Central memory CD8-positive, alpha-beta T cell (primary cell): ENCODE results near the gene OVCH2.

Experiments
- ATAC-seq: fragments of 150-1000 bp; cut with Tn5 transposase; replicated peaks from 2 replicates; pipeline ENCODE4 v1.10.0; 2022; ENCODE audit warnings: mild to moderate bottlenecking, moderate FRiP score, moderate number of reproducible peaks; ENCODE audit not compliant: poor library complexity, severe bottlenecking; ENCODE audit errors: extremely low read depth
- DNase-seq, 2 donors: peaks; one replicate each; pipeline ENCODE4 v3.0.0; 2021; ENCODE audit warnings: low spot score in 2 of 2
- H3K27ac Mint-ChIP-seq: one replicate; pipeline ENCODE4 v1.8.0; 2022; ENCODE audit warnings: low read depth, mild to moderate bottlenecking, moderate library complexity, mixed read lengths
- H3K27me3 Mint-ChIP-seq: one replicate; pipeline ENCODE4 v1.8.0; 2022; ENCODE audit warnings: mixed read lengths
- H3K36me3 Mint-ChIP-seq: one replicate; pipeline ENCODE4 v1.8.0; 2022; ENCODE audit warnings: mild to moderate bottlenecking, moderate library complexity, mixed read lengths; ENCODE audit not compliant: insufficient read depth
- H3K4me1 Mint-ChIP-seq: one replicate; pipeline ENCODE4 v1.8.0; 2022; ENCODE audit warnings: mixed read lengths
- H3K4me3 Mint-ChIP-seq: one replicate; pipeline ENCODE4 v1.8.0; 2022; ENCODE audit warnings: mild to moderate bottlenecking, moderate library complexity, mixed read lengths
- H3K9me3 Mint-ChIP-seq: one replicate; pipeline ENCODE4 v1.8.0; 2022; ENCODE audit warnings: mixed read lengths

The OVCH2 gene

DNA sequence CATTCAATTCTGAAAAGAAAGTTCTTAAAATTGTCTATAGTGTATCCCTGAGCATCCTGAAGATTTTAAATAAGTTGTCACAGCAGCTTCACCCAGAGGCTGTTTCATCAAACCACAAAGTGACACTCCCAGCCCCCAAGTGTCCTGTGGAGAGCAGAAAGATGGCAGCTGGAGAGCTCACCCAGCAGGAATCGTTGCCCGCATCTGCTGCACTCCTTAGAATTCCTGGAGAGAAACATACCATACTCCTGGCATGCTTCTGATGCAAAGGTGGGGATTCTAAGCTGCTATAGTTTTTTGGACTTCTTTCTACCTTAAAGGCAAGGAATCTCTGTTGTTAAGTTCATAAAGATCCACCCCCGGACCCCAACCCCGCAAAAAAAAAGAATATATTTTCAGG, 19.5 kb downstream of the OVCH2 start:
- no peak overlapping the region for H3K4me3 Mint-ChIP-seq
- DNase-seq, result no peak
- no peak for ATAC-seq
- no peaks in the 10 kb centered on the region for H3K9me3 Mint-ChIP-seq
- peaks cover 32% of the 10 kb centered on the region for H3K27me3 Mint-ChIP-seq
- H3K36me3 Mint-ChIP-seq, result no peaks in the 10 kb centered on the region
- no peaks in the 10 kb centered on the region for H3K4me1 Mint-ChIP-seq
- no peak overlapping the region for H3K27ac Mint-ChIP-seq

GRCh38 chr11:7683571-7683970, 22.7 kb downstream of the OVCH2 start:
- peaks cover 34% of the 10 kb centered on the region for H3K27me3 Mint-ChIP-seq
- no peak overlapping the region for H3K4me3 Mint-ChIP-seq
- no peaks in the 10 kb centered on the region for H3K4me1 Mint-ChIP-seq
- no peaks in the 10 kb centered on the region for H3K36me3 Mint-ChIP-seq
- no peak overlapping the region for H3K27ac Mint-ChIP-seq
- no peaks in the 10 kb centered on the region for H3K9me3 Mint-ChIP-seq
- DNase-seq (no peak), ATAC-seq (no peak)

DNA sequence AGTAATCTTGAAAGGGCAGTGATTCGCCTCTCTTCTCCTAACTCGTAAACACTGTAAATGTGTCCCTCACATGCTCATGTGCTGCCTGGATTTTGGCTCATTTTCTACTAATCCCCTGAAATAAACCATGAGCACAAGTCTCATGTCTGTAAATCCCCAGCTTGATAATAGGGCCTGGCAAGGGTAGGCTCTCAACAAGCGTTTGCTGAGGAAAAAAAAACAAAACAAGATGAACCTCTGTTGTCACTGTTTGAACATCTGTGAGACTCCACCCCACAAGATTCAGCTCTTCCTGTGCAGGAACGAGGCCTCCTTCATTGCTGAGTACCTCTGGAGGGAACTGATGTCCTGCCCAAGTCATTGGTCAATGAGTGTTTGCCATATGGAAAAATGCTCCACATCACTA, 28.5 kb downstream of the OVCH2 start:
- Mint-ChIP-seq H3K4me3 (no peak overlapping the region), H3K36me3 (no peaks in the 10 kb centered on the region), H3K27ac (no peak overlapping the region), H3K4me1 (peaks cover 5% of the 10 kb centered on the region), H3K9me3 (no peaks in the 10 kb centered on the region), H3K27me3 (peaks cover 78% of the 10 kb centered on the region)
- no peak for DNase-seq
- no peak for ATAC-seq

DNA sequence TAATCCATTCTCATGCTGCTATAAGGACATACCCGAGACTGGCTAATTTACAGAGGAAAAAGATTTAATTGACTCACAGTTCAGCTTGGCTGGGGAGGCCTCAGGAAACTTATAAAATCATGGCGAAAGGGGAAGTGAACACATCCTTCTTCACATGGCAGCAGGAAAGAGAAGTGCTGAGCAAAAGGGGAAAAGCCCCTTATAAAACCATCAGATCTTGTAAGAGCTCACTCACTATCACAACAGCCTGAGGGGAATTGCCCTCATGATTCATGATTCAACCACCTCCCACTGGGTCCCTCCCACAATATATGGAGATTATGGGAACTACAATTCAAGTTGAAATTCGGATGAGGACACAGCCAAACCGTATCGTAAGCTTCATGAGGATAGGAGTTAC, 29.2 kb downstream of the OVCH2 start:
- Mint-ChIP-seq H3K4me1 (peaks cover 5% of the 10 kb centered on the region), H3K4me3 (no peak overlapping the region), H3K27me3 (peaks cover 86% of the 10 kb centered on the region), H3K9me3 (no peaks in the 10 kb centered on the region), H3K36me3 (no peaks in the 10 kb centered on the region), H3K27ac (no peak overlapping the region)
- ATAC-seq (no peak), DNase-seq (no peak)

DNA sequence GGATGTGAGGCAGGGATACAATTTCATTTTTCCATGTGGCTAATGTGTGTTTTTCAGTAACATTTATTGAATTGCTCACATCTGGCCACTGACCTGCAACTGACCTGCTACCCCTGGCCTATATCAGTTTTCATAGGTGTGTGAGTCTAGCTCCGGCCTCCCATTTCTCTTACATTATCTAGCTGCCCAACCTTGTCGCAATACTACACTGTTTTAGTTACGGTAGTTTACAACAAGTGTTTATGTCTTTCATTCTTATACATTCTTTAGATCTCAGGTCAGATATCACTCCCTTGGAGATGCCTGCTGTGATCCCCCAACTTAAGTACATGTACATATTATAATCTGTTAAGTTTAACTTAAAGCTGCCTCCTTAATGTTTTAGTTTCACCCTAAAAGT, 30.6 kb downstream of the OVCH2 start:
- Mint-ChIP-seq H3K4me3 (no peak overlapping the region), H3K9me3 (no peaks in the 10 kb centered on the region), H3K27me3 (peaks cover 92% of the 10 kb centered on the region), H3K36me3 (no peaks in the 10 kb centered on the region), H3K27ac (no peak overlapping the region), H3K4me1 (peaks cover 5% of the 10 kb centered on the region)
- DNase-seq (no peak), ATAC-seq (no peak)

- Mint-ChIP-seq H3K36me3 (no peaks in the 10 kb centered on the region), H3K27ac (no peak overlapping the region), H3K4me3 (peak overlapping the region; percentile 45), H3K4me1 (peaks cover 5% of the 10 kb centered on the region), H3K9me3 (no peaks in the 10 kb centered on the region), H3K27me3 (peaks cover 80% of the 10 kb centered on the region)
- ATAC-seq, result no peak
- no peak for DNase-seq
Observed at GRCh38 chr11:7673724-7674434, 32.4 kb downstream of the OVCH2 start.

DNA sequence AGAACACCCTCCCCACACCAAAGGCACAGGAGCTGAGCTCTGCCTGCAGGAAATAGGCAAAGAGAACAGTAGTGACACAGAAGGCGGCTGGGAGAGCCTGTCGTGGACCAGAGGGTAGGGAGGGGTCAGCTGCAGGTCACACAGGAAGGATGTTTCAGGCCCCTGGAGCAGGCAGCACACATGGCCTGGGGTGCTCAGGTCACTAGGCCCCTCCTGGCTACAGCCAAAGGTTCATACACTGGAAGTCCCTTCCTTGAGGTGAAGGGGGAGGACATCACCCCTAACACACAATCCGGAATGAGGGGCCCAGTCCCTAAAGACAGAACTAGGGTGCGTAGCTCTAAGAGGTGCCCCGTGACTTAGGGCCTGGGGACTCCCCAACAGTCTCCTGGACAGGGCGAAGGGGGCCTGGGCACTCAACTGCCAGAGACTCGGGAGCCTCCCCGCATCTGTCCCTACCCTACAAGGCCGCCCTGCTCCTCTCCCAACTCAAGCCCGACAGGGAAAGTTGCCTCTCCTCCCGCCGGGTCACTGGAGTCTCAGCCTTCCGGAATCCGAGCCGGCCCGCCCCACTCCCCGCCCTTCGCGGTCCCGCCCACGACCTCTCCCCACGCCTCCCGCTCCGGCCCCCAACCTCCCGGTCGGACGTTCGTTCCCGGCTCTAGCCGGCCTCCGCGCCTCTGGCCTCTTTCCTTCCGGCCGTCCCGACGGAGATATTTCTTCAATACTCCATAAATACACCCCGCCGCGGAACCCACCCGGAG, 33.1 kb downstream of the OVCH2 start, which contains the start of gene CYB5R2:
CYB5R2 (minus strand) TSS at position 541 of the 764 bp plus-strand sequence. CDS start 675 bp downstream, outside the sequence.
- peak within 1 kb of the TSS; percentile 45 for H3K4me3 Mint-ChIP-seq
- peaks cover 5% of the 10 kb centered on the region for H3K4me1 Mint-ChIP-seq
- peaks cover 76% of the 10 kb centered on the region for H3K27me3 Mint-ChIP-seq
- H3K27ac Mint-ChIP-seq, result no peak within 1 kb of the TSS
- ATAC-seq (no peak), DNase-seq (no peak)
- no peaks in the 10 kb centered on the region for H3K9me3 Mint-ChIP-seq
- no peaks in the 10 kb centered on the region for H3K36me3 Mint-ChIP-seq

DNA sequence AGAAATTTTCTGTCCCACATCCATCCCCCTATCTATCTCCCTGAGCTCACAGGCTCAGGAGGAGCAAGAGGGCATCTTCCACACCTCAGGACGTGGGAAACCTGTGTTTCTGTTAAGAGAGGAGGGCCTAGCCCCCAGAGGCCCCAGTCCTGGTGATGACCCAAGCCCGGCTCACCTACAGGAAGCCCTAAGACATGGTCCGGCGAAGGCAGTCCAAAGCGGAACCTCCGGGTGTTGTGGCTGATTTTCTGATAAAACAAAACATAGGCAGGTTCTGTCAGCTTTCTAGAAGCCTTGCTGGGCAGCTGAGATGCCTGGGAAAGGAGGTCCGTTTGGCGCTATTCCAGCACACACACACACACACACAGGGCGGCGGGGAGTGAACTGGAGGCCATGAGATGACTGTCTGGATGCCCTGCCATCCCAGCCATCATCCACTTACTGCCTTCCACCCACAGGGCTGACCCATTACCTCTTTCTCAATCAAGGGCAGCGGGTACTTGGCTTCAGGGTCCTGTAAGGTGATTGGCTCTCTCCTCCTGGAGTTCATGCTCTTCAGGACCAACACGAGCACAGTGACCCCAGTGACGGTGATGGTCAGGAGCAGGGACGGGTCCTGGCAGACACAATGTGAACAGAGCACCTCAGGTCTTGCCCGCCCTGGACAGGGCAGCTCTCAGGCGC, 33.9 kb downstream of the OVCH2 start:
- Mint-ChIP-seq H3K27me3 (peaks cover 69% of the 10 kb centered on the region), H3K9me3 (no peaks in the 10 kb centered on the region), H3K36me3 (no peaks in the 10 kb centered on the region), H3K4me3 (no peak overlapping the region), H3K4me1 (peaks cover 5% of the 10 kb centered on the region), H3K27ac (no peak overlapping the region)
- DNase-seq, result no peak
- no peak for ATAC-seq

- ATAC-seq (no peak), DNase-seq (no peak)
- H3K9me3 Mint-ChIP-seq, result no peaks in the 10 kb centered on the region
- H3K27me3 Mint-ChIP-seq, result peaks cover 60% of the 10 kb centered on the region
- H3K4me3 Mint-ChIP-seq, result no peak overlapping the region
- no peaks in the 10 kb centered on the region for H3K36me3 Mint-ChIP-seq
- H3K4me1 Mint-ChIP-seq, result peaks cover 5% of the 10 kb centered on the region
- no peak overlapping the region for H3K27ac Mint-ChIP-seq
Observed at GRCh38 chr11:7671347-7672215, 34.7 kb downstream of the OVCH2 start.

- H3K36me3 Mint-ChIP-seq, result no peaks in the 10 kb centered on the region
- no peaks in the 10 kb centered on the region for H3K9me3 Mint-ChIP-seq
- H3K27ac Mint-ChIP-seq, result no peak overlapping the region
- no peak for ATAC-seq
- H3K4me3 Mint-ChIP-seq, result no peak overlapping the region
- DNase-seq, result no peak
- peaks cover 8% of the 10 kb centered on the region for H3K4me1 Mint-ChIP-seq
- peaks cover 51% of the 10 kb centered on the region for H3K27me3 Mint-ChIP-seq
Observed at GRCh38 chr11:7670641-7671040, 35.6 kb downstream of the OVCH2 start.

- H3K4me1 Mint-ChIP-seq, result peaks cover 5% of the 10 kb centered on the region
- peaks cover 34% of the 10 kb centered on the region for H3K27me3 Mint-ChIP-seq
- no peaks in the 10 kb centered on the region for H3K36me3 Mint-ChIP-seq
- no peaks in the 10 kb centered on the region for H3K9me3 Mint-ChIP-seq
- H3K4me3 Mint-ChIP-seq, result no peak overlapping the region
- H3K27ac Mint-ChIP-seq, result no peak overlapping the region
- no peak for ATAC-seq
- no peak for DNase-seq
Observed at GRCh38 chr11:7668911-7669310, 37.4 kb downstream of the OVCH2 start.

DNA sequence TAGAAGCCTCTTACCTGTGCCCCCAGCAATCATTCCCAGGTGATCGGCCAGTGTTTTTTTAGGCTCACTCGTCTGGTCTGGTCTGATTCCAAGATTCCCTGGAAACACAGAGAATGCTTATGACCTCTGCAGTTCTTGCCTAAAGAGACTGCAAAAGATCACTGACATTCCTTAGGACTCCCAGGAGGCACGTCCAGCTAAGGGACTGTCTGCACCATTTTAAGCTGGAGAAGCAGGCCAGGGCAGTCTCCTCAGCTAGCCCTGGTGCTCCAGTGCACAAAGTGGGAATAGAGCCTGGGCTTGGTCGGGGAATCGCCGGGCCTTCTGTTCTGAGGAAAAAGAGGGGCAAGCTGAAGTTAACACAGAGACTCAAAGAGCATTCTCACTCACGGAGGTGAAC, 37.8 kb downstream of the OVCH2 start:
- no peak for DNase-seq
- Mint-ChIP-seq H3K27ac (no peak overlapping the region), H3K4me3 (no peak overlapping the region), H3K36me3 (no peaks in the 10 kb centered on the region), H3K9me3 (no peaks in the 10 kb centered on the region), H3K27me3 (peaks cover 29% of the 10 kb centered on the region), H3K4me1 (peaks cover 4% of the 10 kb centered on the region)
- ATAC-seq, result no peak
